K562 (cell line): ENCODE results near the gene CAVIN1. TPM values are rescaled to one million over a fixed set of nuclear protein-coding genes. Genes with fewer than 3 reads are reported as not detected.

Experiments
- ARNT ChIP-seq, 2 experiments: fragments of 450-650 bp; IDR thresholded peaks; 2 replicates each; pipeline ENCODE4 v1.6.1; 2016; ENCODE audit warnings: mild to moderate bottlenecking in 1 of 2
- BACH1 ChIP-seq: fragments of 200-800 bp; sonication (Bioruptor generic); IDR thresholded peaks from 2 replicates; pipeline ENCODE4 v1.6.1; 2016; ENCODE audit warnings: missing genetic modification characterization, missing compliant biosample characterization
- CREB1 ChIP-seq, 2 experiments: sonication (generic) in 1 of 2; formaldehyde crosslinking in 1 of 2; IDR thresholded peaks; 2 replicates each; pipeline versions ENCODE4 v1.6.1 to v1.8.0; 2012 to 2022; ENCODE audit warnings: inconsistent platforms in 1 of 2, mild to moderate bottlenecking in 1 of 2, missing genetic modification reagents in 1 of 2, moderate library complexity in 1 of 2
- FOXJ2 ChIP-seq: fragments of 200-800 bp; sonication (Bioruptor generic); IDR thresholded peaks from 2 replicates; pipeline ENCODE4 v1.6.1; 2016; ENCODE audit warnings: missing genetic modification characterization, missing compliant biosample characterization
- LEF1 ChIP-seq: fragments of 450-650 bp; IDR thresholded peaks from 2 replicates; pipeline ENCODE4 v1.6.1; 2016; ENCODE audit warnings: mild to moderate bottlenecking
- MAFG ChIP-seq: fragments of 450-650 bp; conservative IDR thresholded peaks from 2 replicates; pipeline ENCODE4 v1.6.1; 2016; ENCODE audit warnings: missing genetic modification characterization, missing compliant biosample characterization
- SAFB2 ChIP-seq: fragments of 200-400 bp; formaldehyde crosslinking; IDR thresholded peaks from 2 replicates; pipeline ENCODE4 v1.6.1; 2018; ENCODE audit warnings: borderline replicate concordance, low read length, low read depth, moderate library complexity; ENCODE audit not compliant: severe bottlenecking
- TARDBP ChIP-seq: fragments of 450-650 bp; IDR thresholded peaks from 2 replicates; pipeline ENCODE4 v1.6.1; 2016
- TGIF2 ChIP-seq: sonication (generic); formaldehyde crosslinking; IDR thresholded peaks from 2 replicates; pipeline ENCODE4 v1.8.1; 2022; ENCODE audit warnings: mild to moderate bottlenecking, missing genetic modification reagents, moderate library complexity
- ZNF133 ChIP-seq: fragments of 250-450 bp; sonication (Bioruptor Pico); IDR thresholded peaks from 2 replicates; pipeline ENCODE4 v1.4.0; 2020; ENCODE audit warnings: mild to moderate bottlenecking
- ZNF197 ChIP-seq: fragments of 200-800 bp; sonication (Bioruptor generic); IDR thresholded peaks from 2 replicates; pipeline ENCODE4 v1.6.1; 2016; ENCODE audit warnings: low read depth, missing genetic modification characterization, missing compliant biosample characterization
- ZNF668 ChIP-seq: fragments of 250-450 bp; sonication (Bioruptor Pico); IDR thresholded peaks from 2 replicates; pipeline ENCODE4 v1.8.0; 2022; ENCODE audit warnings: mild to moderate bottlenecking, inconsistent platforms
- polyA plus RNA-seq, 8 experiments: library from polyadenylated mRNA; depleted of rRNA in 4 of 8; stranded (reverse) in 5 of 8; unstranded in 3 of 8; fragments of >200 nt; fragmentation: Nextera tagmentation in 2 of 8; fragmentation: Illumina TruSeq in 1 of 8; extraction: Ambion mirVana in 2 of 8; extraction: Trizol in 1 of 8; gene quantifications; 2 replicates each; pipeline versions ENCODE4 v1.2.1 to v1.2.3, GENCODE V29; 2011 to 2014; ENCODE audit warnings: inconsistent platforms in 1 of 8, missing spikeins in 1 of 8
- total RNA-seq, 7 experiments: library from RNA; depleted of rRNA in 6 of 7; stranded (reverse); fragments of >200 nt in 6 of 7; fragmentation: Illumina TruSeq in 2 of 7; extraction: Trizol in 2 of 7; gene quantifications; 2 replicates each; pipeline versions ENCODE4 v1.2.1 to v1.2.3, GENCODE V29; 2011 to 2021; ENCODE audit warnings: low replicate concordance in 1 of 7
- TF ChIP-seq, protein P1 (sequence below): fragments of 450-650 bp; IDR thresholded peaks from 2 replicates; pipeline ENCODE4 v1.6.1; 2016; ENCODE audit warnings: borderline replicate concordance
- TF ChIP-seq, protein P2 (sequence below), 2 experiments: fragments of 450-650 bp; conservative IDR thresholded peaks; 2 replicates each; pipeline ENCODE4 v1.6.1; 2017; ENCODE audit warnings: mild to moderate bottlenecking in 2 of 2, moderate library complexity in 2 of 2
- TF ChIP-seq, protein P3 (sequence below): sonication (generic); formaldehyde crosslinking; IDR thresholded peaks from 2 replicates; pipeline ENCODE4 v1.8.0; 2022; ENCODE audit warnings: mild to moderate bottlenecking, missing genetic modification reagents
- TF ChIP-seq, protein P4 (sequence below): fragments of 450-650 bp; IDR thresholded peaks from 2 replicates; pipeline ENCODE4 v1.6.1; 2016

Gene CAVIN1
- total and polyA plus RNA-seq, 9 of the 15 experiments (the other 6 are each of a cell fraction or from before 2014, with no cell fraction given): 6.8 to 162 (median 74.5) TPM

GRCh38 chr17:42459801-42460281 lies 36.8 kb upstream of the CAVIN1 start (continued):
- TF ChIP-seq, protein P1, sequence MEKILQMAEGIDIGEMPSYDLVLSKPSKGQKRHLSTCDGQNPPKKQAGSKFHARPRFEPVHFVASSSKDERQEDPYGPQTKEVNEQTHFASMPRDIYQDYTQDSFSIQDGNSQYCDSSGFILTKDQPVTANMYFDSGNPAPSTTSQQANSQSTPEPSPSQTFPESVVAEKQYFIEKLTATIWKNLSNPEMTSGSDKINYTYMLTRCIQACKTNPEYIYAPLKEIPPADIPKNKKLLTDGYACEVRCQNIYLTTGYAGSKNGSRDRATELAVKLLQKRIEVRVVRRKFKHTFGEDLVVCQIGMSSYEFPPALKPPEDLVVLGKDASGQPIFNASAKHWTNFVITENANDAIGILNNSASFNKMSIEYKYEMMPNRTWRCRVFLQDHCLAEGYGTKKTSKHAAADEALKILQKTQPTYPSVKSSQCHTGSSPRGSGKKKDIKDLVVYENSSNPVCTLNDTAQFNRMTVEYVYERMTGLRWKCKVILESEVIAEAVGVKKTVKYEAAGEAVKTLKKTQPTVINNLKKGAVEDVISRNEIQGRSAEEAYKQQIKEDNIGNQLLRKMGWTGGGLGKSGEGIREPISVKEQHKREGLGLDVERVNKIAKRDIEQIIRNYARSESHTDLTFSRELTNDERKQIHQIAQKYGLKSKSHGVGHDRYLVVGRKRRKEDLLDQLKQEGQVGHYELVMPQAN: peak; percentile 66
- TF ChIP-seq ZNF668 (CRISPR knock-in tag) (no peak), BACH1 (tag) (peak; percentile 66; the same call in 1 of the 2 replicates), ARNT (IDR thresholded peaks at IDR 0.05) (0 out of 4 replicates have a peak, but pooled peaks of 1 of the 2 experiments have one; percentile 19), TARDBP (no peak), ZNF197 (CRISPR knock-in tag) (0 out of 2 replicates have a peak, but pooled peaks have one; percentile 22), MAFG (tag) (peak; percentile 93), LEF1 (peak; percentile 26; the same call in 1 of the 2 replicates), ZNF133 (CRISPR knock-in tag) (no peak), CREB1 (IDR thresholded peaks at IDR 0.05) (no peak), CREB1 (CRISPR knock-in tag; IDR thresholded peaks at IDR 0.05) (no peak), TGIF2 (no peak), FOXJ2 (tag) (no peak), SAFB2 (no peak)
- TF ChIP-seq, protein P2, sequence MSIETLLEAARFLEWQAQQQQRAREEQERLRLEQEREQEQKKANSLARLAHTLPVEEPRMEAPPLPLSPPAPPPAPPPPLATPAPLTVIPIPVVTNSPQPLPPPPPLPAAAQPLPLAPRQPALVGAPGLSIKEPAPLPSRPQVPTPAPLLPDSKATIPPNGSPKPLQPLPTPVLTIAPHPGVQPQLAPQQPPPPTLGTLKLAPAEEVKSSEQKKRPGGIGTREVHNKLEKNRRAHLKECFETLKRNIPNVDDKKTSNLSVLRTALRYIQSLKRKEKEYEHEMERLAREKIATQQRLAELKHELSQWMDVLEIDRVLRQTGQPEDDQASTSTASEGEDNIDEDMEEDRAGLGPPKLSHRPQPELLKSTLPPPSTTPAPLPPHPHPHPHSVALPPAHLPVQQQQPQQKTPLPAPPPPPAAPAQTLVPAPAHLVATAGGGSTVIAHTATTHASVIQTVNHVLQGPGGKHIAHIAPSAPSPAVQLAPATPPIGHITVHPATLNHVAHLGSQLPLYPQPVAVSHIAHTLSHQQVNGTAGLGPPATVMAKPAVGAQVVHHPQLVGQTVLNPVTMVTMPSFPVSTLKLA (conservative IDR thresholded peaks at IDR 0.05): peak; percentile 24 to 46; a peak in 3 of 4 replicates
- TF ChIP-seq, protein P3, sequence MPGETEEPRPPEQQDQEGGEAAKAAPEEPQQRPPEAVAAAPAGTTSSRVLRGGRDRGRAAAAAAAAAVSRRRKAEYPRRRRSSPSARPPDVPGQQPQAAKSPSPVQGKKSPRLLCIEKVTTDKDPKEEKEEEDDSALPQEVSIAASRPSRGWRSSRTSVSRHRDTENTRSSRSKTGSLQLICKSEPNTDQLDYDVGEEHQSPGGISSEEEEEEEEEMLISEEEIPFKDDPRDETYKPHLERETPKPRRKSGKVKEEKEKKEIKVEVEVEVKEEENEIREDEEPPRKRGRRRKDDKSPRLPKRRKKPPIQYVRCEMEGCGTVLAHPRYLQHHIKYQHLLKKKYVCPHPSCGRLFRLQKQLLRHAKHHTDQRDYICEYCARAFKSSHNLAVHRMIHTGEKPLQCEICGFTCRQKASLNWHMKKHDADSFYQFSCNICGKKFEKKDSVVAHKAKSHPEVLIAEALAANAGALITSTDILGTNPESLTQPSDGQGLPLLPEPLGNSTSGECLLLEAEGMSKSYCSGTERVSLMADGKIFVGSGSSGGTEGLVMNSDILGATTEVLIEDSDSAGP (CRISPR knock-in tag): no peak
- TF ChIP-seq, protein P4, sequence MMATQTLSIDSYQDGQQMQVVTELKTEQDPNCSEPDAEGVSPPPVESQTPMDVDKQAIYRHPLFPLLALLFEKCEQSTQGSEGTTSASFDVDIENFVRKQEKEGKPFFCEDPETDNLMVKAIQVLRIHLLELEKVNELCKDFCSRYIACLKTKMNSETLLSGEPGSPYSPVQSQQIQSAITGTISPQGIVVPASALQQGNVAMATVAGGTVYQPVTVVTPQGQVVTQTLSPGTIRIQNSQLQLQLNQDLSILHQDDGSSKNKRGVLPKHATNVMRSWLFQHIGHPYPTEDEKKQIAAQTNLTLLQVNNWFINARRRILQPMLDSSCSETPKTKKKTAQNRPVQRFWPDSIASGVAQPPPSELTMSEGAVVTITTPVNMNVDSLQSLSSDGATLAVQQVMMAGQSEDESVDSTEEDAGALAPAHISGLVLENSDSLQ: peak; percentile 75
